Measurements from ENCODE around the gene SPATC1L.

DNA sequence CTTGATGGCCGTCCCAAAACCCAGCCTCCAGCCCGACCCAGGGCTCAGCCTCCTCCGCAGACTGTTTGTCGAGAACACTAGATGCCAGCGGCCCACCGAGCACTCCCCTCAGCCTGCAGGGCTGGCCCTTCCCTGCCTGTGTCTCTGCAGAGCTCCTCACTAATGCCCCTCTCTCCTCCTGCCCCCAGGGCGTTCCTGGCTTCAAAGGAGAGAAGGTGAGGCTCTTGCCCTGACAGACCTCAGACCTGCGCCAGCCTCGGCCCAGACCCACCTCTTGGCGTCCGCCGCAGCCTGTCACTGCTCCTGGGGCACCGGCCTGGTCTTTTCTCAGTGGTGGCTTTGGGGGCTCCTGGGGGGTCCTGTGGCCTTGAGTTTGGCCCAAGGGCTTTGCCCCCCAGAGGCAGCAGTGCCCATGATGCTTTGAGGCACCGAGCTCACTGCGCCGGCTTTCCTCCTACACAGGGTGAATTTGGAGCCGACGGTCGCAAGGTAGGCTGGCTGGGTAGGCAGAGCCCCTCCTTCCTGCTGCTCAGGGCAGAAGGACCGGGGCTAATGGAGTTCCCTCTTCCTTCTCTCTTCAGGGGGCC lies 68.0 kb downstream of the SPATC1L start:
- TF ChIP-seq, protein P1, sequence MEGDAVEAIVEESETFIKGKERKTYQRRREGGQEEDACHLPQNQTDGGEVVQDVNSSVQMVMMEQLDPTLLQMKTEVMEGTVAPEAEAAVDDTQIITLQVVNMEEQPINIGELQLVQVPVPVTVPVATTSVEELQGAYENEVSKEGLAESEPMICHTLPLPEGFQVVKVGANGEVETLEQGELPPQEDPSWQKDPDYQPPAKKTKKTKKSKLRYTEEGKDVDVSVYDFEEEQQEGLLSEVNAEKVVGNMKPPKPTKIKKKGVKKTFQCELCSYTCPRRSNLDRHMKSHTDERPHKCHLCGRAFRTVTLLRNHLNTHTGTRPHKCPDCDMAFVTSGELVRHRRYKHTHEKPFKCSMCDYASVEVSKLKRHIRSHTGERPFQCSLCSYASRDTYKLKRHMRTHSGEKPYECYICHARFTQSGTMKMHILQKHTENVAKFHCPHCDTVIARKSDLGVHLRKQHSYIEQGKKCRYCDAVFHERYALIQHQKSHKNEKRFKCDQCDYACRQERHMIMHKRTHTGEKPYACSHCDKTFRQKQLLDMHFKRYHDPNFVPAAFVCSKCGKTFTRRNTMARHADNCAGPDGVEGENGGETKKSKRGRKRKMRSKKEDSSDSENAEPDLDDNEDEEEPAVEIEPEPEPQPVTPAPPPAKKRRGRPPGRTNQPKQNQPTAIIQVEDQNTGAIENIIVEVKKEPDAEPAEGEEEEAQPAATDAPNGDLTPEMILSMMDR (tag by site-specific recombination; IDR thresholded peaks at IDR 0.05) = no peak
- TF ChIP-seq ZNF350 (tag by site-specific recombination; IDR thresholded peaks at IDR 0.05) (no peak), GFI1B (tag by site-specific recombination; IDR thresholded peaks at IDR 0.05) (no peak), ZNF121 (tag by site-specific recombination; IDR thresholded peaks at IDR 0.05) (no peak), BCL11A (tag by site-specific recombination; IDR thresholded peaks at IDR 0.05; ENCODE audit: low read depth) (no peak), ZNF561 (tag by site-specific recombination; IDR thresholded peaks at IDR 0.05; ENCODE audit: borderline replicate concordance) (no peak), ZNF629 (tag by site-specific recombination; IDR thresholded peaks at IDR 0.05) (no peak), ZBTB8A (tag by site-specific recombination; IDR thresholded peaks at IDR 0.05) (no peak)
- TF ChIP-seq, protein P2, sequence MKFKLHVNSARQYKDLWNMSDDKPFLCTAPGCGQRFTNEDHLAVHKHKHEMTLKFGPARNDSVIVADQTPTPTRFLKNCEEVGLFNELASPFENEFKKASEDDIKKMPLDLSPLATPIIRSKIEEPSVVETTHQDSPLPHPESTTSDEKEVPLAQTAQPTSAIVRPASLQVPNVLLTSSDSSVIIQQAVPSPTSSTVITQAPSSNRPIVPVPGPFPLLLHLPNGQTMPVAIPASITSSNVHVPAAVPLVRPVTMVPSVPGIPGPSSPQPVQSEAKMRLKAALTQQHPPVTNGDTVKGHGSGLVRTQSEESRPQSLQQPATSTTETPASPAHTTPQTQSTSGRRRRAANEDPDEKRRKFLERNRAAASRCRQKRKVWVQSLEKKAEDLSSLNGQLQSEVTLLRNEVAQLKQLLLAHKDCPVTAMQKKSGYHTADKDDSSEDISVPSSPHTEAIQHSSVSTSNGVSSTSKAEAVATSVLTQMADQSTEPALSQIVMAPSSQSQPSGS (tag by site-specific recombination; IDR thresholded peaks at IDR 0.05; ENCODE audit: low read depth) = no peak
- TF ChIP-seq, protein P3, sequence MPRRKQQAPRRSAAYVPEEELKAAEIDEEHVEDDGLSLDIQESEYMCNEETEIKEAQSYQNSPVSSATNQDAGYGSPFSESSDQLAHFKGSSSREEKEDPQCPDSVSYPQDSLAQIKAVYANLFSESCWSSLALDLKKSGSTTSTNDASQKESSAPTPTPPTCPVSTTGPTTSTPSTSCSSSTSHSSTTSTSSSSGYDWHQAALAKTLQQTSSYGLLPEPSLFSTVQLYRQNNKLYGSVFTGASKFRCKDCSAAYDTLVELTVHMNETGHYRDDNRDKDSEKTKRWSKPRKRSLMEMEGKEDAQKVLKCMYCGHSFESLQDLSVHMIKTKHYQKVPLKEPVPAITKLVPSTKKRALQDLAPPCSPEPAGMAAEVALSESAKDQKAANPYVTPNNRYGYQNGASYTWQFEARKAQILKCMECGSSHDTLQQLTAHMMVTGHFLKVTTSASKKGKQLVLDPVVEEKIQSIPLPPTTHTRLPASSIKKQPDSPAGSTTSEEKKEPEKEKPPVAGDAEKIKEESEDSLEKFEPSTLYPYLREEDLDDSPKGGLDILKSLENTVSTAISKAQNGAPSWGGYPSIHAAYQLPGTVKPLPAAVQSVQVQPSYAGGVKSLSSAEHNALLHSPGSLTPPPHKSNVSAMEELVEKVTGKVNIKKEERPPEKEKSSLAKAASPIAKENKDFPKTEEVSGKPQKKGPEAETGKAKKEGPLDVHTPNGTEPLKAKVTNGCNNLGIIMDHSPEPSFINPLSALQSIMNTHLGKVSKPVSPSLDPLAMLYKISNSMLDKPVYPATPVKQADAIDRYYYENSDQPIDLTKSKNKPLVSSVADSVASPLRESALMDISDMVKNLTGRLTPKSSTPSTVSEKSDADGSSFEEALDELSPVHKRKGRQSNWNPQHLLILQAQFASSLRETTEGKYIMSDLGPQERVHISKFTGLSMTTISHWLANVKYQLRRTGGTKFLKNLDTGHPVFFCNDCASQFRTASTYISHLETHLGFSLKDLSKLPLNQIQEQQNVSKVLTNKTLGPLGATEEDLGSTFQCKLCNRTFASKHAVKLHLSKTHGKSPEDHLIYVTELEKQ (tag by site-specific recombination; IDR thresholded peaks at IDR 0.05; ENCODE audit: borderline replicate concordance) = no peak
- TF ChIP-seq, protein P4, sequence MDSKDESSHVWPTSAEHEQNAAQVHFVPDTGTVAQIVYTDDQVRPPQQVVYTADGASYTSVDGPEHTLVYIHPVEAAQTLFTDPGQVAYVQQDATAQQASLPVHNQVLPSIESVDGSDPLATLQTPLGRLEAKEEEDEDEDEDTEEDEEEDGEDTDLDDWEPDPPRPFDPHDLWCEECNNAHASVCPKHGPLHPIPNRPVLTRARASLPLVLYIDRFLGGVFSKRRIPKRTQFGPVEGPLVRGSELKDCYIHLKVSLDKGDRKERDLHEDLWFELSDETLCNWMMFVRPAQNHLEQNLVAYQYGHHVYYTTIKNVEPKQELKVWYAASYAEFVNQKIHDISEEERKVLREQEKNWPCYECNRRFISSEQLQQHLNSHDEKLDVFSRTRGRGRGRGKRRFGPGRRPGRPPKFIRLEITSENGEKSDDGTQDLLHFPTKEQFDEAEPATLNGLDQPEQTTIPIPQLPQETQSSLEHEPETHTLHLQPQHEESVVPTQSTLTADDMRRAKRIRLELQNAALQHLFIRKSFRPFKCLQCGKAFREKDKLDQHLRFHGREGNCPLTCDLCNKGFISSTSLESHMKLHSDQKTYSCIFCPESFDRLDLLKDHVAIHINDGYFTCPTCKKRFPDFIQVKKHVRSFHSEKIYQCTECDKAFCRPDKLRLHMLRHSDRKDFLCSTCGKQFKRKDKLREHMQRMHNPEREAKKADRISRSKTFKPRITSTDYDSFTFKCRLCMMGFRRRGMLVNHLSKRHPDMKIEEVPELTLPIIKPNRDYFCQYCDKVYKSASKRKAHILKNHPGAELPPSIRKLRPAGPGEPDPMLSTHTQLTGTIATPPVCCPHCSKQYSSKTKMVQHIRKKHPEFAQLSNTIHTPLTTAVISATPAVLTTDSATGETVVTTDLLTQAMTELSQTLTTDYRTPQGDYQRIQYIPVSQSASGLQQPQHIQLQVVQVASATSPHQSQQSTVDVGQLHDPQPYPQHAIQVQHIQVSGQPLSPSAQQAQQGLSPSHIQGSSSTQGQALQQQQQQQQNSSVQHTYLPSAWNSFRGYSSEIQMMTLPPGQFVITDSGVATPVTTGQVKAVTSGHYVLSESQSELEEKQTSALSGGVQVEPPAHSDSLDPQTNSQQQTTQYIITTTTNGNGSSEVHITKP (tag by site-specific recombination; IDR thresholded peaks at IDR 0.05) = no peak

All from HEK293 (cell line).